GM12878 (cell line): ENCODE results near the gene SEZ6L2.

Experiments used
- CBX5 ChIP-seq: sonication (generic); IDR thresholded peaks from 2 replicates; pipeline ENCODE4 v1.6.1; 2016; ENCODE audit warnings: low read depth, moderate library complexity, mild to moderate bottlenecking, inconsistent platforms
- CTCF ChIP-seq, 3 experiments: IDR thresholded peaks in 2 of 3; conservative IDR thresholded peaks in 1 of 3; 2 replicates each; pipeline ENCODE4 v1.5.1; 2011; ENCODE audit warnings: low read depth in 3 of 3, low read length in 3 of 3, mild to moderate bottlenecking in 3 of 3, control low read depth in 2 of 3, moderate library complexity in 2 of 3, inconsistent platforms in 1 of 3, mixed read lengths in 1 of 3; ENCODE audit not compliant: control insufficient read depth in 2 of 3, insufficient read depth in 1 of 3; ENCODE audit errors: extremely low read depth in 1 of 3
- ESRRA ChIP-seq: IDR thresholded peaks from 2 replicates; pipeline ENCODE4 v1.6.1; 2012; ENCODE audit warnings: mild to moderate bottlenecking, low read length, improper control_type of control experiment
- MYC ChIP-seq: IDR thresholded peaks from 2 replicates; pipeline ENCODE4 v1.6.1; 2011; ENCODE audit warnings: mild to moderate bottlenecking, low read length, moderate library complexity, inconsistent platforms; ENCODE audit not compliant: insufficient read depth, insufficient replicate concordance, insufficient read length, severe bottlenecking
- RBBP5 ChIP-seq: fragments of 200-600 bp; sonication (generic); conservative IDR thresholded peaks from 2 replicates; pipeline ENCODE4 v1.6.1; 2016
- RCOR1 ChIP-seq: conservative IDR thresholded peaks from 2 replicates; pipeline ENCODE4 v1.6.1; 2012; ENCODE audit warnings: low read depth, low read length, improper control_type of control experiment
- SREBF2 ChIP-seq: IDR thresholded peaks from 2 replicates; pipeline ENCODE4 v1.6.1; 2012; ENCODE audit warnings: mild to moderate bottlenecking, low read length
- TARDBP ChIP-seq: IDR thresholded peaks from 2 replicates; pipeline ENCODE4 v1.6.1; 2016; ENCODE audit warnings: borderline replicate concordance
- ZBTB33 ChIP-seq: fragments of 450-650 bp; IDR thresholded peaks from 2 replicates; pipeline ENCODE4 v1.6.1; 2017; ENCODE audit warnings: mild to moderate bottlenecking
- ZBTB40 ChIP-seq: fragments of 450-650 bp; IDR thresholded peaks from 2 replicates; pipeline ENCODE4 v1.6.1; 2016; ENCODE audit warnings: mild to moderate bottlenecking, moderate library complexity, borderline replicate concordance

- TF ChIP-seq RCOR1: no peak
- TF ChIP-seq MYC: no peak
- no peak for TF ChIP-seq SREBF2
- no peak for TF ChIP-seq ZBTB40
- TF ChIP-seq RBBP5: no peak
- no peak for TF ChIP-seq ZBTB33
- no peak for TF ChIP-seq CBX5
- no peak for TF ChIP-seq ESRRA
- no peak for TF ChIP-seq TARDBP
- no peak for TF ChIP-seq CTCF (IDR thresholded peaks at IDR 0.05 in 2 of 3, conservative IDR thresholded peaks at IDR 0.05 in 1 of 3; ENCODE audit: control insufficient read depth in 2 of 3, extremely low read depth in 1 of 3, insufficient read depth in 1 of 3, low read depth in 3 of 3, low read length in 3 of 3)
Observed at GRCh38 chr16:29922986-29923501, 23.7 kb upstream of the SEZ6L2 start.
